HCT116 (cell line): ENCODE results near the gene CHURC1. TPM values are rescaled to one million over a fixed set of nuclear protein-coding genes. Genes with fewer than 3 reads are reported as not detected.

Source experiments
- ATAC-seq: fragments of 200-7000 bp; cut with Tn5 transposase; 2 replicates; pipeline ENCODE4 v1.9.1; 2020; ENCODE audit warnings: mild to moderate bottlenecking, moderate library complexity
- BruUV-seq: library from RNA; stranded (reverse); fragments of 400-500 nt; replicated peaks from 2 replicates; lab custom pipeline; 2021; lab: Mats Ljungman, UMichigan
- CTCF ChIA-PET: fragments of 300-600 bp; sonication (Branson Sonifier 250); formaldehyde crosslinking; loops from one replicate; lab custom pipeline; 2021; ENCODE audit warnings: antibody characterized with exemption; lab: Charles Lee
- POLR2A ChIA-PET: fragments of 300-600, 350-600 bp; sonication (Branson Sonifier 250); formaldehyde crosslinking; loops from one replicate; lab custom pipeline; 2021; ENCODE audit warnings: antibody characterized with exemption; lab: Charles Lee
- RAD21 ChIA-PET, 2 experiments: fragments of 300-600 bp; sonication (Branson Sonifier 250); formaldehyde crosslinking; loops; one replicate each; lab custom pipeline; 2023; ENCODE audit warnings: low total read pairs in 2 of 2; ENCODE audit not compliant: uncharacterized antibody in 2 of 2, unreplicated experiment in 2 of 2, low non-redundant PET in 1 of 2; lab: Charles Lee
- DNase-seq: peaks from one replicate; pipeline ENCODE4 v3.0.0-alpha.2; 2010; ENCODE audit warnings: low read depth, low spot score
- H2AFZ ChIP-seq: fragments of 200-600 bp; shearing (Covaris generic), sonication (generic); 2 replicates; pipeline ENCODE4 v1.6.1; 2017; ENCODE audit warnings: low read depth, mixed run types, mixed read lengths, antibody characterized with exemption, low read length; ENCODE audit not compliant: poor library complexity, severe bottlenecking
- H3K27ac ChIP-seq: 2 replicates; pipeline ENCODE4 v1.5.1; 2012; ENCODE audit warnings: low read depth, low read length
- H3K27me3 ChIP-seq: fragments of 200-600 bp; sonication (generic); 2 replicates; pipeline ENCODE4 v1.6.1; 2016; ENCODE audit warnings: mixed run types, low read length, mixed read lengths; ENCODE audit not compliant: insufficient read depth
- H3K36me3 ChIP-seq, 2 experiments: fragments of 200-500 bp in 1 of 2; fragments of 200-600 bp in 1 of 2; sonication (Bioruptor generic) in 1 of 2; sonication (generic) in 1 of 2; 2 replicates each; pipeline versions ENCODE4 v1.5.1 to v1.6.1; 2014 to 2016; ENCODE audit warnings: low read length in 2 of 2, inconsistent platforms in 1 of 2, mixed read lengths in 1 of 2, mixed run types in 1 of 2; ENCODE audit not compliant: insufficient read depth in 2 of 2, control insufficient read depth in 1 of 2
- H3K4me1 ChIP-seq, 2 experiments: fragments of 200-600 bp in 1 of 2; sonication (generic) in 1 of 2; 2 replicates each; pipeline versions ENCODE4 v1.5.1 to v1.6.1; 2012 to 2017; ENCODE audit warnings: low read length in 2 of 2, inconsistent platforms in 1 of 2, mild to moderate bottlenecking in 1 of 2, mixed read lengths in 1 of 2, mixed run types in 1 of 2, moderate library complexity in 1 of 2; ENCODE audit not compliant: insufficient read depth in 2 of 2, control insufficient read depth in 1 of 2
- H3K4me2 ChIP-seq: fragments of 200-600 bp; sonication (generic); 2 replicates; pipeline ENCODE4 v1.6.1; 2017; ENCODE audit warnings: mixed run types, low read length, mixed read lengths
- H3K4me3 ChIP-seq, 2 experiments: fragments of 200-600 bp in 1 of 2; sonication (generic) in 1 of 2; replicated peaks in 1 of 2; 2 replicates each; pipeline ENCODE4 v1.5.1; 2011 to 2016; ENCODE audit warnings: low read length in 2 of 2, control low read depth in 1 of 2, low read depth in 1 of 2, mild to moderate bottlenecking in 1 of 2, mixed read lengths in 1 of 2, mixed run types in 1 of 2
- H3K79me2 ChIP-seq: fragments of 200-600 bp; sonication (generic); 2 replicates; pipeline ENCODE4 v1.6.1; 2017; ENCODE audit warnings: mild to moderate bottlenecking, mixed run types, low read length, moderate library complexity, mixed read lengths; ENCODE audit not compliant: insufficient read depth
- H3K9ac ChIP-seq: fragments of 200-600 bp; sonication (generic); 2 replicates; pipeline ENCODE4 v1.6.1; 2016; ENCODE audit warnings: low read length, mixed read lengths
- H3K9me2 ChIP-seq: fragments of 200-600 bp; sonication (generic), shearing (Covaris generic); 2 replicates; pipeline ENCODE4 v1.6.1; 2017; ENCODE audit warnings: mixed run types, mild to moderate bottlenecking, moderate library complexity; ENCODE audit not compliant: insufficient read depth
- H3K9me3 ChIP-seq, 2 experiments: fragments of 200-500 bp in 1 of 2; fragments of 200-600 bp in 1 of 2; sonication (Bioruptor generic) in 1 of 2; sonication (generic) in 1 of 2; 2 replicates each; pipeline ENCODE4 v1.6.1; 2014 to 2017; ENCODE audit warnings: low read length in 2 of 2, mixed read lengths in 2 of 2, inconsistent platforms in 1 of 2, low read depth in 1 of 2, mild to moderate bottlenecking in 1 of 2, mixed run types in 1 of 2, moderate library complexity in 1 of 2; ENCODE audit not compliant: control insufficient read depth in 1 of 2, insufficient read depth in 1 of 2
- H4K20me1 ChIP-seq: fragments of 200-600 bp; sonication (generic), shearing (Covaris generic); 2 replicates; pipeline ENCODE4 v1.6.1; 2017; ENCODE audit warnings: mixed run types, mild to moderate bottlenecking, moderate library complexity; ENCODE audit not compliant: insufficient read depth
- CEBPB ChIP-seq: IDR thresholded peaks from 2 replicates; pipeline ENCODE4 v1.6.1; 2012; ENCODE audit warnings: low read depth
- EZH2 ChIP-seq: fragments of 200-600 bp; sonication (generic); IDR thresholded peaks from 2 replicates; pipeline ENCODE4 v1.6.1; 2017; ENCODE audit warnings: antibody characterized with exemption, mixed run types
- EZH2phosphoT487 ChIP-seq: fragments of 200-600 bp; IDR thresholded peaks from 2 replicates; pipeline ENCODE4 v1.6.1; 2018; ENCODE audit warnings: antibody characterized with exemption, borderline replicate concordance
- POLR2A ChIP-seq: IDR thresholded peaks from 2 replicates; pipeline ENCODE4 v1.7.0; 2011; ENCODE audit warnings: borderline replicate concordance; ENCODE audit not compliant: insufficient read depth, insufficient read length; ENCODE audit errors: extremely low read depth
- POLR2AphosphoS5 ChIP-seq: IDR thresholded peaks from 2 replicates; pipeline ENCODE4 v1.6.1; 2011; ENCODE audit warnings: mild to moderate bottlenecking, low read depth, low read length, moderate library complexity
- YY1 ChIP-seq: IDR thresholded peaks from 2 replicates; pipeline ENCODE4 v1.6.1; 2011; ENCODE audit warnings: low read length, low read depth, moderate library complexity, mild to moderate bottlenecking; ENCODE audit not compliant: insufficient replicate concordance; ENCODE audit errors: extremely low read depth
- intact Hi-C: fragments of 100-400 bp; cut with micrococcal nuclease; formaldehyde crosslinking; loops from 2 replicates; pipeline ENCODE4 v1.10.0; 2022
- total RNA-seq: library from RNA; stranded (reverse); gene quantifications from one replicate; pipeline ENCODE4 v1.2.1, GENCODE V29; 2021; ENCODE audit not compliant: unreplicated experiment
- TF ChIP-seq, protein P1 (sequence below): IDR thresholded peaks from 2 replicates; pipeline ENCODE4 v1.6.1; 2012
- TF ChIP-seq, protein P2 (sequence below): IDR thresholded peaks from 2 replicates; pipeline ENCODE4 v1.6.1; 2012; ENCODE audit warnings: low read depth

CHURC1 gene
- total RNA-seq, 1 experiment from 2014 or later = 47.5 TPM

DNA sequence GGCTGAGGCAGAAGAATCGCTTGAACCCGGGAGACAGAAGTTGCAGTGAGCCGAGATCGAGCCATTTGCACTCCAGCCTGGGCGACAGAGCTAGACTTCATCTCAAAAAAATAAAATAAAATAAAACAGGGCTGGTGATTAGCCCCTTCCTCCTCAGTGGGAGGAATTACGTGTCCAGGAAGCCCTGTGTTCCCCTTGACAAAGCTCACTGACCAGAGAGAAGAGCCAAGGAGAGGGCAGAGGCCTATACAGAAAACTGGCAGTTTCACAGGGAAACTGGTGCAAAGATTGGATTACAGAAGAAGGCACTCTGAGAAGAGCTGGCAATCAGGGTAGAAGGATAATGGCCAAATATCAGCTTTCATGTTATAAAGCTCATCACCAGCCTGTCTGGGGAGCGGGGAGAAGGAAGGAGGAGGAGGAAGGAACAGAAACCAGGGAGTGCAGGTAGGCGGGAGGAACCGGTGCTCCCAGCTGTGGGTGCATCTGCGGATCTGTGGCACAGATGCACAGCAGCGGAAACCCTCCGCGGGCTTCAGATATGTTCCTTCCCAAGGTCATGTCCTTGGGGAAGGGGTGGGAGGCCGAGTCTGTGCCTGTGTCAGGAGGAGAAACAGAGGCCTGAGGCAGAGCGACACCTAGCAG lies 51.2 kb downstream of the CHURC1 start:
- Histone ChIP-seq H3K27ac (no peak overlapping the region), H3K36me3 (no peaks in the 10 kb centered on the region), H3K27me3 (no peaks in the 10 kb centered on the region), H3K4me2 (no peak overlapping the region), H3K9ac (no peak overlapping the region), H3K9me3 (no peaks in the 10 kb centered on the region), H3K4me1 (peaks cover 21% of the 10 kb centered on the region in 2 experiments), H3K9me2 (no peaks in the 10 kb centered on the region), H4K20me1 (no peaks in the 10 kb centered on the region), H2AFZ (no peak overlapping the region), H3K4me3 (no peak overlapping the region), H3K79me2 (no peaks in the 10 kb centered on the region)
- POLR2A ChIA-PET = no interaction called here
- no TSS peak for BruUV-seq
- intact Hi-C loops = no loop called here
- DNase-seq (no peak), ATAC-seq (no peak)
- CTCF ChIA-PET = no interaction called here
- TF ChIP-seq POLR2A = no peak
- TF ChIP-seq EZH2 = no peak
- TF ChIP-seq, protein P1, sequence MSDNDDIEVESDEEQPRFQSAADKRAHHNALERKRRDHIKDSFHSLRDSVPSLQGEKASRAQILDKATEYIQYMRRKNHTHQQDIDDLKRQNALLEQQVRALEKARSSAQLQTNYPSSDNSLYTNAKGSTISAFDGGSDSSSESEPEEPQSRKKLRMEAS = no peak
- TF ChIP-seq EZH2phosphoT487 = no peak
- TF ChIP-seq, protein P2, sequence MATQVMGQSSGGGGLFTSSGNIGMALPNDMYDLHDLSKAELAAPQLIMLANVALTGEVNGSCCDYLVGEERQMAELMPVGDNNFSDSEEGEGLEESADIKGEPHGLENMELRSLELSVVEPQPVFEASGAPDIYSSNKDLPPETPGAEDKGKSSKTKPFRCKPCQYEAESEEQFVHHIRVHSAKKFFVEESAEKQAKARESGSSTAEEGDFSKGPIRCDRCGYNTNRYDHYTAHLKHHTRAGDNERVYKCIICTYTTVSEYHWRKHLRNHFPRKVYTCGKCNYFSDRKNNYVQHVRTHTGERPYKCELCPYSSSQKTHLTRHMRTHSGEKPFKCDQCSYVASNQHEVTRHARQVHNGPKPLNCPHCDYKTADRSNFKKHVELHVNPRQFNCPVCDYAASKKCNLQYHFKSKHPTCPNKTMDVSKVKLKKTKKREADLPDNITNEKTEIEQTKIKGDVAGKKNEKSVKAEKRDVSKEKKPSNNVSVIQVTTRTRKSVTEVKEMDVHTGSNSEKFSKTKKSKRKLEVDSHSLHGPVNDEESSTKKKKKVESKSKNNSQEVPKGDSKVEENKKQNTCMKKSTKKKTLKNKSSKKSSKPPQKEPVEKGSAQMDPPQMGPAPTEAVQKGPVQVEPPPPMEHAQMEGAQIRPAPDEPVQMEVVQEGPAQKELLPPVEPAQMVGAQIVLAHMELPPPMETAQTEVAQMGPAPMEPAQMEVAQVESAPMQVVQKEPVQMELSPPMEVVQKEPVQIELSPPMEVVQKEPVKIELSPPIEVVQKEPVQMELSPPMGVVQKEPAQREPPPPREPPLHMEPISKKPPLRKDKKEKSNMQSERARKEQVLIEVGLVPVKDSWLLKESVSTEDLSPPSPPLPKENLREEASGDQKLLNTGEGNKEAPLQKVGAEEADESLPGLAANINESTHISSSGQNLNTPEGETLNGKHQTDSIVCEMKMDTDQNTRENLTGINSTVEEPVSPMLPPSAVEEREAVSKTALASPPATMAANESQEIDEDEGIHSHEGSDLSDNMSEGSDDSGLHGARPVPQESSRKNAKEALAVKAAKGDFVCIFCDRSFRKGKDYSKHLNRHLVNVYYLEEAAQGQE = no peak
- no peak for TF ChIP-seq YY1
- TF ChIP-seq POLR2AphosphoS5 = no peak
- no peak for TF ChIP-seq CEBPB
- RAD21 ChIA-PET = no interaction called here
